ENCODE data around the gene ZNF560. TPM values are rescaled to one million over a fixed set of nuclear protein-coding genes. Genes with fewer than 3 reads are reported as not detected.
"Not testable (repeated sequence)": the region's sequence is repeated elsewhere in the genome, so short reads cannot be mapped to it uniquely, and the experiment has no call there.

The ZNF560 gene
- total RNA-seq, result not detected

- ATAC-seq, result no peak
These were observed at the start of gene ZNF560 for GRCh38 chr19:9498183-9498902. TSS of gene ZNF560 (minus strand) at chr19:9498616. CDS start at chr19:9475313, 23,303 bp downstream.

- ATAC-seq, result no peak
These were observed 49.5 kb upstream of the ZNF560 start for GRCh38 chr19:9547870-9548269.

GRCh38 chr19:9541281-9541680 is 42.9 kb upstream of the ZNF560 start:
- ATAC-seq, result not testable (repeated sequence)

- ATAC-seq, result peak; percentile 21
These were observed 41.5 kb upstream of the ZNF560 start for GRCh38 chr19:9539921-9540320.

- ATAC-seq, result peak; percentile 51
These were observed 40.8 kb upstream of the ZNF560 start for GRCh38 chr19:9539201-9539600.

GRCh38 chr19:9538183-9539058 is 40.0 kb upstream of the ZNF560 start, which contains the start of gene ZNF426:
TSS of gene ZNF426 (minus strand) at chr19:9538645. CDS start at chr19:9536232, 2,413 bp downstream.
- ATAC-seq, result peak; percentile 87

GRCh38 chr19:9535934-9536333 is 37.5 kb upstream of the ZNF560 start:
- ATAC-seq, result peak; percentile 54

GRCh38 chr19:9531933-9532332 is 33.5 kb upstream of the ZNF560 start:
- ATAC-seq, result peak; percentile 70

- ATAC-seq, result no peak
These were observed 30.4 kb upstream of the ZNF560 start for GRCh38 chr19:9528757-9529336.

GRCh38 chr19:9523885-9524474 is 25.6 kb upstream of the ZNF560 start:
- ATAC-seq, result no peak

GRCh38 chr19:9507285-9507684 is 8.9 kb upstream of the ZNF560 start:
- ATAC-seq, result no peak

- no peak for ATAC-seq
These were observed 2.4 kb upstream of the ZNF560 start for GRCh38 chr19:9500796-9501195.

GRCh38 chr19:9494096-9494495 is 4.3 kb downstream of the ZNF560 start:
- no peak for ATAC-seq

GRCh38 chr19:9487016-9487415 is 11.4 kb downstream of the ZNF560 start:
- ATAC-seq, result no peak

- ATAC-seq, result no peak
These were observed 13.3 kb downstream of the ZNF560 start for GRCh38 chr19:9485140-9485539.

- ATAC-seq, result no peak
These were observed 23.4 kb downstream of the ZNF560 start for GRCh38 chr19:9474975-9475374.

- no peak for ATAC-seq
These were observed 31.3 kb downstream of the ZNF560 start for GRCh38 chr19:9467161-9467560.

GRCh38 chr19:9461938-9462337 is 36.5 kb downstream of the ZNF560 start:
- ATAC-seq, result no peak

- ATAC-seq, result no peak
These were observed 42.3 kb downstream of the ZNF560 start for GRCh38 chr19:9456018-9456689.

GRCh38 chr19:9453953-9454352 is 44.5 kb downstream of the ZNF560 start:
- ATAC-seq, result no peak

- ATAC-seq, result no peak
These were observed 53.4 kb downstream of the ZNF560 start for GRCh38 chr19:9445037-9445436.

GRCh38 chr19:9436358-9436757 is 62.1 kb downstream of the ZNF560 start:
- no peak for ATAC-seq
